Measurements from ENCODE around the gene TTLL10. TPM values are rescaled to one million over a fixed set of nuclear protein-coding genes. Genes with fewer than 3 reads are reported as not detected.

TTLL10 gene
- total RNA-seq, 1 donor from 2014 or later, result not detected

DNA sequence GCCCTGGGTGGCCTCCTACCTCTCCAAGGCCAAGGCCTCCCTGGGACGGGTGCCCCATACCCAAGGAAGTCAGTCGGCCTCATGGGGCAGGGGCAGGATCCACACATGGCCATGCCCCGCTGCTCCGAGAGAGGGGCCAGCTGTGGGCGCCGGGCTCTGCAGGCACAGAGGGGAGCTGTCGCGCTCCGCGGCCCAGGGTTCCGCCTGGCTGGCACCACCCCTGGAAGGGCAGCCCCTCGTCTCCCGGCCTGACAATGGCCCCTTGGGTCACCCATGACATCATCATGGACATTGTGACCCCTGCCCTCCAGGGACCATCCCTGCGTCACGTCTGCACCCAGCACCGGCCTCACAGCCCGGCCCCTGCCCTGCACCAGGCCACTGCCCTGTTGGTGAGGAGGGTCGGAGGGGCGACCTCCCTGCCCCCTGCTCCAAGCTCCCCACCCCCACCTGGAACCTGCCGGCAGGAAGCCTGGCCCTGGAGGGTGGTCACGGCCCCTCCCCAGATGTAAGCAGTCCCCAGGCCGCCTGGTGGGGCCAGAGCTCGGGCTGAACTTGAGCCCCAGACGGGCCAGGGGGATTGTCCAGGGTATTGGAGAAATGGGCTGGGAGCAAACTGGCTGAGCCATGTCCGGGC is 5.8 kb downstream of the TTLL10 start:
- DNase-seq (ENCODE audit: low read depth) (no peak), FAIRE-seq (no peak)
- H3K79me2 ChIP-seq (ENCODE audit: insufficient read depth, low read length), result no peaks in the 10 kb centered on the region
- H3K4me3 Mint-ChIP-seq (ENCODE audit: unreplicated experiment), result no peak overlapping the region
- no peaks in the 10 kb centered on the region for H3K36me3 ChIP-seq (ENCODE audit: insufficient read depth, low read length)
- H3K9ac ChIP-seq (ENCODE audit: low read length), result no peak overlapping the region
- H4K20me1 ChIP-seq (ENCODE audit: insufficient read depth, low read length), result no peaks in the 10 kb centered on the region
- no peak overlapping the region for H3K4me3 ChIP-seq (ENCODE audit: insufficient read depth, low read depth, low read length)
- H3K36me3 Mint-ChIP-seq (ENCODE audit: low read depth, unreplicated experiment), result no peaks in the 10 kb centered on the region
- H3K27me3 ChIP-seq (ENCODE audit: insufficient read depth, low read length), result peaks cover 22% of the 10 kb centered on the region
- H3K9me3 ChIP-seq (ENCODE audit: insufficient read depth, low read depth, low read length), result no peaks in the 10 kb centered on the region
- no peak overlapping the region for H3K27ac Mint-ChIP-seq (ENCODE audit: unreplicated experiment)
- H3K4me2 ChIP-seq (ENCODE audit: low read length), result no peak overlapping the region
- peaks cover 7% of the 10 kb centered on the region for H3K4me1 Mint-ChIP-seq (ENCODE audit: low read depth, unreplicated experiment)
- no peak overlapping the region for H2AFZ ChIP-seq (ENCODE audit: low read depth, low read length)
- H3K4me1 ChIP-seq (ENCODE audit: insufficient read depth, low read length), result no peaks in the 10 kb centered on the region
- peaks cover 30% of the 10 kb centered on the region for H3K27me3 Mint-ChIP-seq (ENCODE audit: low read depth, unreplicated experiment)
- H3K27ac ChIP-seq (ENCODE audit: low read depth, low read length), result no peak overlapping the region
- TF ChIP-seq EZH2 (IDR thresholded peaks at IDR 0.05; ENCODE audit: insufficient read depth, low read length), result no peak
- TF ChIP-seq, protein P1, sequence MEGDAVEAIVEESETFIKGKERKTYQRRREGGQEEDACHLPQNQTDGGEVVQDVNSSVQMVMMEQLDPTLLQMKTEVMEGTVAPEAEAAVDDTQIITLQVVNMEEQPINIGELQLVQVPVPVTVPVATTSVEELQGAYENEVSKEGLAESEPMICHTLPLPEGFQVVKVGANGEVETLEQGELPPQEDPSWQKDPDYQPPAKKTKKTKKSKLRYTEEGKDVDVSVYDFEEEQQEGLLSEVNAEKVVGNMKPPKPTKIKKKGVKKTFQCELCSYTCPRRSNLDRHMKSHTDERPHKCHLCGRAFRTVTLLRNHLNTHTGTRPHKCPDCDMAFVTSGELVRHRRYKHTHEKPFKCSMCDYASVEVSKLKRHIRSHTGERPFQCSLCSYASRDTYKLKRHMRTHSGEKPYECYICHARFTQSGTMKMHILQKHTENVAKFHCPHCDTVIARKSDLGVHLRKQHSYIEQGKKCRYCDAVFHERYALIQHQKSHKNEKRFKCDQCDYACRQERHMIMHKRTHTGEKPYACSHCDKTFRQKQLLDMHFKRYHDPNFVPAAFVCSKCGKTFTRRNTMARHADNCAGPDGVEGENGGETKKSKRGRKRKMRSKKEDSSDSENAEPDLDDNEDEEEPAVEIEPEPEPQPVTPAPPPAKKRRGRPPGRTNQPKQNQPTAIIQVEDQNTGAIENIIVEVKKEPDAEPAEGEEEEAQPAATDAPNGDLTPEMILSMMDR (IDR thresholded peaks at IDR 0.05; ENCODE audit: insufficient read depth, low read depth, low read length), result no peak
- no peaks in the 10 kb centered on the region for H3K9me3 Mint-ChIP-seq (ENCODE audit: unreplicated experiment)

DNA sequence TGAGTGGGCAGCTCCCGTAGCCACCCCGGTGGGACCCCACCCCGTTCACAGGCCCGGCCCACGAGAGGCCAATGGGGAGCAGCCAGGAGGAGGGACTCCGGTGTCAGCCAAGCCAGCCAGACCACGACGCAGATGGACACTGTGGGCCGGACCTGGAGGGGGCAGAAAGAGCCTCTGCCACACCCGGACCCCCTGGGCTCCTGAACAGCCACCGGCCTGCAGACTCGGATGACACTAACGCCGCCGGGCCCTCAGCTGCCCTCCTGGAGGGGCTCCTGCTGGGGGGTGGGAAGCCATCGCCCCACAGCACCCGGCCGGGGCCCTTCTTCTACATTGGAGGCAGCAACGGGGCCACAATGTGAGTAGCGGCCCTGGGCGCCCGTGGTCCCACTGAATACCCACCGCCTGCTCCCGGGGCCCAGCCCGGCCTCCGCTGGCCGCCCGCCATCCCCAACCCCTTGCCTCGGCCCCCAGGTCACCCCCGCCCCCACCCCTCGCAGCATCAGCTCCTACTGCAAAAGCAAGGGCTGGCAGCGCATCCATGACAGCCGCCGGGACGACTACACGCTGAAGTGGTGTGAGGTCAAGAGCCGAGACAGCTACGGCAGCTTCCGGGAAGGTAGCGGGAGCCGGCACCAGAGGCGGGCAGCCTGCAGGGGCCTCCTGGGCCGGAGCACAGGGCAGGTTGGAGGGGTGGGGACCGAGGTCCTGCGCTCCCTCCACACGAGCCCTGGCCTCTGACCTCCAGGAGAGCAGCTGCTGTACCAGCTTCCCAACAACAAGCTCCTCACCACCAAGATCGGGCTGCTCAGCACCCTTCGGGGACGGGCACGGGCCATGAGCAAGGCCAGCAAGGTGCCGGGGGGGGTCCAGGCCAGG is 6.5 kb downstream of the TTLL10 start:
- Histone ChIP-seq H3K36me3 (ENCODE audit: insufficient read depth, low read length) (no peaks in the 10 kb centered on the region), H3K4me2 (ENCODE audit: low read length) (no peak overlapping the region), H4K20me1 (ENCODE audit: insufficient read depth, low read length) (no peaks in the 10 kb centered on the region), H3K4me3 (ENCODE audit: insufficient read depth, low read depth, low read length) (no peak overlapping the region), H3K4me1 (ENCODE audit: insufficient read depth, low read length) (no peaks in the 10 kb centered on the region), H3K9me3 (ENCODE audit: insufficient read depth, low read depth, low read length) (no peaks in the 10 kb centered on the region), H3K27ac (ENCODE audit: low read depth, low read length) (no peak overlapping the region), H3K27me3 (ENCODE audit: insufficient read depth, low read length) (peaks cover 17% of the 10 kb centered on the region), H3K79me2 (ENCODE audit: insufficient read depth, low read length) (no peaks in the 10 kb centered on the region), H3K9ac (ENCODE audit: low read length) (no peak overlapping the region), H2AFZ (ENCODE audit: low read depth, low read length) (no peak overlapping the region)
- no peaks in the 10 kb centered on the region for H3K9me3 Mint-ChIP-seq (ENCODE audit: unreplicated experiment)
- DNase-seq (ENCODE audit: low read depth) (no peak), FAIRE-seq (no peak)
- TF ChIP-seq, protein P1 (IDR thresholded peaks at IDR 0.05; ENCODE audit: insufficient read depth, low read depth, low read length), result no peak
- TF ChIP-seq EZH2 (IDR thresholded peaks at IDR 0.05; ENCODE audit: insufficient read depth, low read length), result no peak
- no peak overlapping the region for H3K27ac Mint-ChIP-seq (ENCODE audit: unreplicated experiment)
- H3K4me1 Mint-ChIP-seq (ENCODE audit: low read depth, unreplicated experiment), result peaks cover 7% of the 10 kb centered on the region
- no peaks in the 10 kb centered on the region for H3K36me3 Mint-ChIP-seq (ENCODE audit: low read depth, unreplicated experiment)
- H3K27me3 Mint-ChIP-seq (ENCODE audit: low read depth, unreplicated experiment), result peaks cover 25% of the 10 kb centered on the region
- no peak overlapping the region for H3K4me3 Mint-ChIP-seq (ENCODE audit: unreplicated experiment)

Measured in astrocyte (in vitro differentiated cells and primary cell).